IPS-NIHi7 (cell line): ENCODE data around the gene DAB2IP.
A peak's percentile ranks its signal among the peaks of the same experiment; 100 is the strongest.
"Not testable (repeated sequence)": the region's sequence is repeated elsewhere in the genome, so short reads cannot be mapped to it uniquely, and the experiment has no call there.

Source experiments
- DNase-seq: peaks from one replicate; pipeline ENCODE4 v3.0.0; 2012; ENCODE audit warnings: mixed read lengths; ENCODE audit errors: extremely low spot score

Gene DAB2IP

GRCh38 chr9:121725008-121725775 is 73.8 kb downstream of the DAB2IP start:
- no peak for DNase-seq

- no peak for DNase-seq
Observed at GRCh38 chr9:121727295-121728020, 76.0 kb downstream of the DAB2IP start.

- DNase-seq = no peak
Observed at GRCh38 chr9:121728916-121729315, 77.5 kb downstream of the DAB2IP start.

GRCh38 chr9:121729769-121730562 is 78.5 kb downstream of the DAB2IP start:
- DNase-seq = no peak

GRCh38 chr9:121731090-121731489 is 79.7 kb downstream of the DAB2IP start:
- no peak for DNase-seq

GRCh38 chr9:121731919-121732318 is 80.5 kb downstream of the DAB2IP start:
- no peak for DNase-seq

GRCh38 chr9:121732389-121732788 is 81.0 kb downstream of the DAB2IP start:
- DNase-seq = no peak

GRCh38 chr9:121732886-121733285 is 81.5 kb downstream of the DAB2IP start:
- no peak for DNase-seq

- DNase-seq = no peak
Observed at GRCh38 chr9:121734465-121734864, 83.0 kb downstream of the DAB2IP start.

- peak; percentile 87 for DNase-seq
Observed at GRCh38 chr9:121735065-121735792, 83.8 kb downstream of the DAB2IP start.

- DNase-seq = peak; percentile 94
Observed at GRCh38 chr9:121735793-121736770, 84.6 kb downstream of the DAB2IP start.

GRCh38 chr9:121736934-121737462 is 85.6 kb downstream of the DAB2IP start:
- peak; percentile 89 for DNase-seq

- no peak for DNase-seq
Observed at GRCh38 chr9:121737481-121737931, 86.1 kb downstream of the DAB2IP start.

GRCh38 chr9:121738411-121738810 is 87.0 kb downstream of the DAB2IP start:
- no peak for DNase-seq

- no peak for DNase-seq
Observed at GRCh38 chr9:121738968-121739367, 87.5 kb downstream of the DAB2IP start.

- DNase-seq = no peak
Observed at GRCh38 chr9:121739971-121740370, 88.5 kb downstream of the DAB2IP start.

GRCh38 chr9:121741228-121741918 is 89.9 kb downstream of the DAB2IP start:
- DNase-seq = no peak

- not testable (repeated sequence) for DNase-seq
Observed at GRCh38 chr9:121741919-121742283, 90.5 kb downstream of the DAB2IP start.

GRCh38 chr9:121742923-121743322 is 91.5 kb downstream of the DAB2IP start:
- DNase-seq = no peak
